T-helper 2 cell treated with Interferon-gamma antibody and Interleukin-4, amounts not matched to agents 5 μg/mL and 100 μg/mL, for 36 hours (primary cell): Measurements from ENCODE around the gene CRYBA1.
"Not testable (repeated sequence)": the region's sequence is repeated elsewhere in the genome, so short reads cannot be mapped to it uniquely, and the experiment has no call there.

Experiments
- DNase-seq: peaks from one replicate; pipeline ENCODE4 v3.0.0; 2021; ENCODE audit warnings: low spot score
- H3K27ac Mint-ChIP-seq: one replicate; pipeline ENCODE4 v1.8.0; 2021; ENCODE audit warnings: mild to moderate bottlenecking, mixed read lengths
- H3K27me3 Mint-ChIP-seq: one replicate; pipeline ENCODE4 v1.8.0; 2021; ENCODE audit warnings: low read depth, mixed read lengths
- H3K36me3 Mint-ChIP-seq: one replicate; pipeline ENCODE4 v1.8.0; 2021; ENCODE audit warnings: low read depth, mixed read lengths
- H3K4me1 Mint-ChIP-seq: one replicate; pipeline ENCODE4 v1.8.0; 2021; ENCODE audit warnings: low read depth, mixed read lengths
- H3K4me3 Mint-ChIP-seq: one replicate; pipeline ENCODE4 v1.8.0; 2022; ENCODE audit warnings: mild to moderate bottlenecking, moderate library complexity, mixed read lengths
- H3K9me3 Mint-ChIP-seq: one replicate; pipeline ENCODE4 v1.8.0; 2021; ENCODE audit warnings: mixed read lengths

Gene CRYBA1

DNA sequence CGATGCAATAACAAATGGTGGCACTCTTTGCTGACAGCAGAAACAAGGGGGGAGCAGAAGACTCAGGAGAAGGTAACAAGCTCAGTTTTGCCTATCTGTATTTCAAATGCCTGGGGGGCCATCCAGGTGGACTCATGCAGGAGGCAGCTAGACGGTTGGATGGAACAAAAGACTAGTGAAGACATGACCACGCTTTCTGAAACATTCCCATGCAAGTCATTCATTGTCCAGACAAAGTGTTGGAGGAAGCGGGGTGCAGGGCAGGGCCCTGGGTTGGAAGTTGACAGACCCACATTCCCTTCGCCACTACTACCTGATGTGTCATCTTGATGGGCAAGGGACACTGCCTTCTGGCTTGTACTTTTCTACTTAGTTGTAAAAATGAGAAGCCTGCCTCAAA lies 29.8 kb upstream of the CRYBA1 start:
- Mint-ChIP-seq H3K27me3 (no peaks in the 10 kb centered on the region), H3K4me1 (peaks cover 8% of the 10 kb centered on the region), H3K27ac (no peak overlapping the region), H3K36me3 (no peaks in the 10 kb centered on the region), H3K4me3 (no peak overlapping the region), H3K9me3 (no peaks in the 10 kb centered on the region)
- DNase-seq = no peak

DNA sequence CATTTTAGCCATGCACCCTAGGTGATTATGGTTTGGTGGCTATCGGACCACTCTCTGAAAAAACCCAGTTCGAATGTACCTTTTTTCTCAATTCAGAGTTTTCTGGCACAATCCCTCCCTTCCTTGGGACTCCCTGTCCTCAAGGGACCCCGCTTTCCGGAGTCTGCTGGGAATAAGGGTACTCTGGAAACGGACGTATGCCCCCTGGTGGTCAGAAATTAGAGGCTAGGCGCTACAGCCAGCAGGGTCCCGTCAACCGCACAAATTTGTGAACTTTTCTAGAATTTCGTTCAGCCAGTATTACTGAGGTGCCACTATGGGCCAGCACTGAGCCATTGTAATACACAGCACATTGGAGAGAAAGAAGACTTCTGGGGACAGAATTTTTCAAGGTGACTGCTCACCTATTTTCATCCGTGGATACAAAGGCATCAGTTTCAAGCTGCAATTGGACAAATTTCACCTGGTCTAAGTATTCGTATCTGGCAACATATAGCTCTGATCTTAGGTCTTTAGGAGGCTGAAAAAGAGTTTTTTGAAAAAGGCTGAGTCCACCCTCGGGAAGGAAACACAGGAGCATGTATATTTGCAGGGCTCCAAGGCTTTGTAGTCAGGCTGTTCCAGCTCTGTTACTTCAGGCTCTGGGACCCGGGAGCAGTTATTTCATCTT lies 27.1 kb upstream of the CRYBA1 start:
- no peak overlapping the region for H3K4me3 Mint-ChIP-seq
- peak; percentile 63 for DNase-seq
- no peaks in the 10 kb centered on the region for H3K27me3 Mint-ChIP-seq
- no peak overlapping the region for H3K27ac Mint-ChIP-seq
- H3K4me1 Mint-ChIP-seq = peaks cover 8% of the 10 kb centered on the region
- H3K9me3 Mint-ChIP-seq = no peaks in the 10 kb centered on the region
- no peaks in the 10 kb centered on the region for H3K36me3 Mint-ChIP-seq

DNA sequence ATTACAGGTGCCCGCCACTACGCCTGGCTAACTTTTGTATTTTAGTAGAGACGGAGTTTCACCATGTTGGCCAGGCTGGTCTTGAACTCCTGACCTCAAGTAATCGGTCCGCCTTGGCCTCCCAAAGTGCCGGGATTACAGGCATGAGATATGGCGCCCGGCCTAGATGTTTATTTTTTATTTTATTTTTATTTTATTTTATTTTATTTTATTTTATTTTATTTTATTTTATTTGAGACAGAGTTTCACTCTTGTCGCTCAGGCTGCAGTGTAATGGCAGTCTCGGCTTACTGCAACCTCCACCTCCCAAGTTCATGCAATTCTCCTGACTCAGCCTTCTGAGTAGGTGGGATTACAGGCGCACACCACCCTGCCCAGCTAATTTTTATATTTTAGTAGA lies 25.3 kb upstream of the CRYBA1 start:
- H3K9me3 Mint-ChIP-seq, H3K27me3 Mint-ChIP-seq, H3K36me3 Mint-ChIP-seq, H3K27ac Mint-ChIP-seq, DNase-seq, H3K4me3 Mint-ChIP-seq, H3K4me1 Mint-ChIP-seq: not testable (repeated sequence)

DNA sequence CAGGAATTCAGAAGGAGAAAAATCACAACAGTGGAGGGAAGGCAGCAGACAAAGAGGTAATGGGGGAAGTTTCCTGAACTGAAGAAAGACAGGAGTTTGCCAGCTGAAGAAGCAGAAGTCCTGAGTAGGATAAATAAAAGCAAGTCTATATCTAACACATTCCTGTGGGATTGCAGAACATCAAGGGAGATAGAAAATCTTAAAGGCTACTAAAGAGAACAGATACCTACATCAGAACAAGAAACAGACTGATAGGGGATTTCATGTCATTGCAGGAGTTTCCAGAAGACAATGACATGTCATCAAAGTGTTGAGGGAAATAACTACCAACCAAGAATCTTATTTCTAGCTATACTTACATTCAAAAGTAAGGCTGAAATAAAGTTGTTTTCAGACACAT lies 21.3 kb upstream of the CRYBA1 start:
- Mint-ChIP-seq H3K4me3 (no peak overlapping the region), H3K27me3 (peaks cover 5% of the 10 kb centered on the region), H3K9me3 (no peaks in the 10 kb centered on the region), H3K27ac (peak overlapping the region; percentile 4), H3K4me1 (no peaks in the 10 kb centered on the region), H3K36me3 (no peaks in the 10 kb centered on the region)
- no peak for DNase-seq

DNA sequence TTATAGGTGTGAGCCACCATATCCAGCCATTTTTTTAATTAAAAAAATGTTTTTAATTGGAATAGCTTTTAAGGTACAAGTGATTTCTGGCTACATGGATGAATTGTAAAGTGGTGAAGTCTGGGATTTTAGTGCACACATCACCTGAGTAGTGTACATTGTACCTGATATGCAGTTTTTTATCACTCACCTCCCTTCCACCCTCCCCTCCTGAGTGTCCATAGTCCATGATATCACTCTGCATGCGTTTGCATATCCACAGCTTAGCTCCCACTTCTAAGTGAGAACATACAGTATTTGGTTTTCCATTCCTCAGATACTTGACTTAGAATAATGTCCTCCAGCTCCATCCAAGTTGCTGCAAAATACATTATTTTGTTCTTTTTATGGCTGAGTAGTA lies 13.4 kb upstream of the CRYBA1 start:
- Mint-ChIP-seq H3K4me1 (no peaks in the 10 kb centered on the region), H3K9me3 (no peaks in the 10 kb centered on the region), H3K4me3 (no peak overlapping the region), H3K36me3 (no peaks in the 10 kb centered on the region), H3K27me3 (peaks cover 5% of the 10 kb centered on the region), H3K27ac (no peak overlapping the region)
- no peak for DNase-seq

DNA sequence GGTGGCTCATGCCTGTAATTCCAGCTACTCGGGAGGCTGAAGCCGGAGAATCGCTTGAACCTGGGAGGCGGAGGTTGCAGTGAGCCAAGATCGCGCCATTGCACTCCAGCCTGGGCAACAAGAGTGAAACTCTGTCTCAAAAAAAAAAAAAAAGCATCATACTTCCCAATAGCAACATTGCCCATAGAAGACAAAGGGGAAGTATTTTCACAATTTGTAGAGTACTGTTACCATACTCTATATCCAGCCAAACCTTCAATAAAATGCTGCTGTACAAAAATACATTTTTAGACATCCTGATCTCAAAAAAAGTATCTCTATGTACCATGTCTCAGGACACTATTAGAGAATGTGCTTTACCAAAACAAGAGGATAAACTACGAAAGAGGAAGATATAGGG lies 11.7 kb upstream of the CRYBA1 start:
- not testable (repeated sequence) for DNase-seq

DNA sequence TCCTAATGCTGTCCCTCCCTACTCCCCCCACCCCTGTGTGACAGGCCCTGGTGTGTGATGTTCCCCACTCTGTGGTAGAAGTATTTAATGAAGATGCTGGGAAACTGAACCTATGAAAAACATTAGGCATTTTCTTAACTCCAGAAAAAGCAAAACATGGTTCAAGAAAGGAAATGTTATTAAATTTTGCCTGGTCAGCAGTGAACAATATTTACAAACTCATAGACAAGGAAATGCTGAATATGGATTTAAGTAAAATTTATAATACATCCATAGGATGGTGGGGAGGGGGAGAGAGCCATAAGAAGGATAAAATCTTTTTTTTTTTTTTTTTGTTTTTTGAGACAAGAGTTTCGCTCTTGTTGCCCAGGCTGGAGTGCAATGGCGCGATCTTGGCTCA lies 10.8 kb upstream of the CRYBA1 start:
- Mint-ChIP-seq H3K9me3 (no peaks in the 10 kb centered on the region), H3K36me3 (no peaks in the 10 kb centered on the region), H3K27ac (no peak overlapping the region), H3K27me3 (peaks cover 3% of the 10 kb centered on the region), H3K4me1 (peaks cover 5% of the 10 kb centered on the region), H3K4me3 (no peak overlapping the region)
- no peak for DNase-seq

More for the DNA sequence above, 11.7 kb upstream of the CRYBA1 start:
- H3K27ac Mint-ChIP-seq, H3K4me3 Mint-ChIP-seq, H3K36me3 Mint-ChIP-seq, H3K4me1 Mint-ChIP-seq, H3K27me3 Mint-ChIP-seq, H3K9me3 Mint-ChIP-seq: not testable (repeated sequence)

DNA sequence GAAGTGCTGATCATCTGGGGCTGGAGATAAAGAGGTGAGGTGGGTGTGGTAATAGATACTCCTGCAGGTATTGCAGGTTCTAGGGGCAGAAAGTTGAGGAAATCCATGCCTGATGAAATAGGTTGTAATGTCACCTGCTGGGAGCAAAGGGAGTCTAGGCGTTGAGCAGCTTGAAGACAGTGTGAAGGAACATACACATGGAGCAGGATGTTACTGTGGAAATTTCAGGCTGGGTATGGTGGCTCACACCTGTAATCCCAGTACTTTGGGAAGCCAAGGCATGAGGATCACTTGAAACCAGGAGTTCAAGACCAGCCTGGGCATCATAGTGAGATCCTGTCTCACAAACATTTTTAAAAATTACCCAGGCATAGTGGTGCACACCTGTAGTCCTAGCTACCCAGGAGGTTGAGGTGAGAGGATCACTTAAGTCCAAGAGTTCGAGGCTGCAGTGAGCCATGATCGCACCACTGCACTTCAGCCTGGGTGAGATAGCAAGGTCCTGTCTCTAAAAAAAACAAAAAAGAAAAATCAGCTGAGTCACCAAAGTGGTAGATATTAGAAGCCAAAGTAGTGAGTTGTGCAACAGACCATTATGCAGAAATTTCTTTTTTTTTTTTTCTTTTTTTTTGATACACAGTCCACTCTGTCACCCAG lies 9.1 kb upstream of the CRYBA1 start:
- Mint-ChIP-seq H3K4me3 (no peak overlapping the region), H3K27ac (no peak overlapping the region), H3K36me3 (no peaks in the 10 kb centered on the region), H3K4me1 (peaks cover 7% of the 10 kb centered on the region), H3K9me3 (no peaks in the 10 kb centered on the region), H3K27me3 (peaks cover 3% of the 10 kb centered on the region)
- no peak for DNase-seq

DNA sequence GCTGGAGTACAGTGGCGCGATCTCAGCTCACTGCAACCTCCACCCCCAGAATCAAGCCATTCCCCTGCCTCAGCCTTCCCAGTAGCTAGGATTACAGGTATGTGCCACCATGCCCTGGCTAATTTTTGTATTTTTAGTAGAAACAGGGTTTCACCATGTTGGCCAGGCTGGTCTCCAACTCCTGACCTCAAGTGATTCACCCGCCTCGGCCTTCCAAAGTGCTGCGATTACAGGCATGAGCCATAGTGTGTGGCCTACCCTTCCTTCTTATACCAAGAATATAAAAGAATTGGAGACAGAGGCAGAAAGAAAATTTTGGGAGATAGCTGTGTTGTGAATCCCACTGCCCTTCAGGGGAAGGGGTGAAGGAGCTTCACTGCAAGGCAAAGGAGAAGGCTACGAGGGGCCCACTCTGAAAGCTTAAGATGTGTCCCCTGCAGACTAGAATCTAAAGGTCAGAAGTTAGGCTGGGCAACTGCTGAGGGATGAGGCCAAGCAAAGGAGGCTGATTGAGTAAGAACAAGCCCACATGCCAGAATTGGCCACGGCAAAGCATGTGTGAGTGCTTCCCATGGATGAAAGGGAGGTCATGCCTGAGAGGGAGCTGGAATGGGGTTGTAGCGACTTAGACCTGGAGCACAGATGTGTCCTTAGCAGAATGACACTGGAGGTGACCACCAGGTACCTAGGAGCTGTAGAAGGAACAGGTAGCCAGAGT lies 8.4 kb upstream of the CRYBA1 start:
- H3K27ac Mint-ChIP-seq = no peak overlapping the region
- H3K4me3 Mint-ChIP-seq = no peak overlapping the region
- peaks cover 7% of the 10 kb centered on the region for H3K4me1 Mint-ChIP-seq
- DNase-seq = no peak
- peaks cover 3% of the 10 kb centered on the region for H3K27me3 Mint-ChIP-seq
- H3K9me3 Mint-ChIP-seq = no peaks in the 10 kb centered on the region
- no peaks in the 10 kb centered on the region for H3K36me3 Mint-ChIP-seq

DNA sequence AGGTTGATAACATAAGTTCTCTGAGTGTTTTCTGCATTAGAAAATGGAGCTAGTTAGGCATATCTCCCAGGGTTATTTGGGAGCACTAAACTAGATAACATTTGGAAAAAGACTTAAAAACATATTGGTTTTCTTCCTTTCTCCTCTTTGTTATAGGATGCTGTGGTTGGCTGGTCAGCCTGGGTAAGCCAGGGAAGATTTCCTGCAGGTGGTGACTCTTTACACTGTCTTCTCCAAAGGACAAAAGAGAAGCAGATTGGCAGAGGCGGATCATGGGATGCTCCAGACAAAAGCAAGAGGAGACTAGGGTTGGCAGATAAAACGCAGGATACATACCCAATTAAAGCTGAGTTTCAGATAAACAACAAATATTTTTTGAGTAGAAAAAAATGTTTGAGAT lies 6.2 kb upstream of the CRYBA1 start:
- no peak overlapping the region for H3K27ac Mint-ChIP-seq
- H3K4me1 Mint-ChIP-seq = peaks cover 7% of the 10 kb centered on the region
- no peaks in the 10 kb centered on the region for H3K27me3 Mint-ChIP-seq
- no peak for DNase-seq
- H3K4me3 Mint-ChIP-seq = no peak overlapping the region
- H3K9me3 Mint-ChIP-seq = no peaks in the 10 kb centered on the region
- no peaks in the 10 kb centered on the region for H3K36me3 Mint-ChIP-seq

DNA sequence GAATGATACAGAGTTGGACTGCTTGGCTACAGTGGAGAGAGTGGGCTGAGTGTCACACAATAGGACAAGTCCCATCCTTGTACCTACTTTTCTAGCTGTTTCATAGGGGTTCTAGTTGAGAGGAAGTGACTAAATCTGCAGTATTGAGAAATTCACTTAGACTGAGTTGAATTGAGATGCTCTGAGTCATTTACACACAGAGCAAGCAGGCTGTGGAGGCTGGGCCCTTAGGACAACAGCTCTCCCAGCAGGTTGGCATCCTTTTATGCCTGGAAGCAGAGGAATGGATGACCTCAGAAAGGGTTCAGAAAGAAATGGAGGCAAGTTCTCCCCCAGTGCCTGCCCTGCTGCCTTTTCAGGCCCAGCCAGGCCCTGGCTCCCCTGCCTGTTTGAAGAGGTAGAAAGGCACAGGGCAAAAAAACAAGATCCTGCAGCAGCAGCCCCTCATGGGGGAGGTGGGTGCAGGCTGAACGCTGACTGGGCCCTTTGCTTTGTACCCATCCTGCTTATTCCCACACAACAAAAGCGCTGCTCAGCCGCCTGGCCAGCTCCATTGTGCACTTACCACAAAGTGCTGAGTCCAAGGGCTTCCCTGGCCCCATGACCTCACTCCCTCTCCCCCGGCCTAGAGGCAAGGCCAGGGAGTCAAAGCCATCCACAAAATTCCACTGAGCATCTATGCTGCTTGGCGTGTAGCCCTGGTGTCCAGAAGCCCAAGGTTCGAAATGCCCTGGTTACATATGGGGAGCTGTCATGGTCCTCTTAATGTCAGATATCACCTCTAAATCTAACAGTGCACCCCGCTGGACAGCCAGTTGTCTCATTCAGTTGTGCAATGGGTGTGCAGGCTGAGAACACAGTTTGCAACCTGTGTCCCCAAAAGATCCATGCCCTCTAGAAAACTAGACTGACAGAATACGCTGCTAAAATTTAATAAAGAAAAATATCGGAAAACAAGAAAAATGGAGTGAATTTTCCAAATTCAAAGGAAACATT lies 5.4 kb upstream of the CRYBA1 start:
- no peak overlapping the region for H3K27ac Mint-ChIP-seq
- H3K4me1 Mint-ChIP-seq = peaks cover 7% of the 10 kb centered on the region
- no peak overlapping the region for H3K4me3 Mint-ChIP-seq
- H3K36me3 Mint-ChIP-seq = no peaks in the 10 kb centered on the region
- no peaks in the 10 kb centered on the region for H3K27me3 Mint-ChIP-seq
- DNase-seq = no peak
- H3K9me3 Mint-ChIP-seq = no peaks in the 10 kb centered on the region

DNA sequence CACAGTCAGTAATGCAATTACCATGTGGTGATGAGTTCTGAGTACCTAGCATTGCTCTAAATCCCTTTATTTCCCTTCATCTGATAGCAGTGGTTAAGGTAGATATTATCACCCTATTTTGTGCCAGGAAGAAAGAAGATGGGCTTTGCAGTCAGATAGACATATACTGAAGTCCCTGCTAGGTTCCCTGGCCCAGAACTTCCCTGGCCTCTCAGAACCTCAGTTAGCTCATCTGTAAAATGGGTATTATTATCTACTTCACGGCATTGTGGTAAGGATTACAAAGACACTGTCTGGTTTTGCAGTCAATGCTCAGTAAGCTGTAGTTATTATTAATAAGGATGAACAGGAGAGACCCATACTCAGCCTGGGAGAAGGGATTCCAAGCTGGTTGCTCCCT lies 4.6 kb upstream of the CRYBA1 start:
- no peaks in the 10 kb centered on the region for H3K27me3 Mint-ChIP-seq
- H3K27ac Mint-ChIP-seq = no peak overlapping the region
- no peaks in the 10 kb centered on the region for H3K36me3 Mint-ChIP-seq
- no peaks in the 10 kb centered on the region for H3K9me3 Mint-ChIP-seq
- DNase-seq = no peak
- peaks cover 7% of the 10 kb centered on the region for H3K4me1 Mint-ChIP-seq
- H3K4me3 Mint-ChIP-seq = no peak overlapping the region

DNA sequence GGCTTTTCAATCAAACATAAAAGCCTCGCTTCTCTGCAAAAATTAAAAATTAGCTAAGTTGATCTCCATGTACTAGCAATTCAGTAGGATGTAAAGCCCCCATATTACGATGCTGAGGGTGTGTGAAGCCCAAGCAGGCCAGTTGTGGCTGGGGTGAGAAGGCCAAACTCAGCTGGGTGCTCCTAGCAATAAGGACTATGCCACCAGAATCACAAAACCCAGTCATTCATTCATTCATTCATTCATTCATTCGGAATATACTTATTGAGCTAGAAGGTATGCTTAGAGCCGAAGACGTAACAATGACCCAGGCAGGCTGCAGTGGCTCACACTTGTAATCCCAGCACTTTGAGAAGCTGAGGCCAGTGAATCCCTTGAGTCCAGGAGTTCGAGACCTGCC lies 3.9 kb upstream of the CRYBA1 start:
- Mint-ChIP-seq H3K27me3 (no peaks in the 10 kb centered on the region), H3K36me3 (no peaks in the 10 kb centered on the region), H3K9me3 (no peaks in the 10 kb centered on the region), H3K4me1 (peaks cover 7% of the 10 kb centered on the region), H3K4me3 (no peak overlapping the region), H3K27ac (no peak overlapping the region)
- no peak for DNase-seq

DNA sequence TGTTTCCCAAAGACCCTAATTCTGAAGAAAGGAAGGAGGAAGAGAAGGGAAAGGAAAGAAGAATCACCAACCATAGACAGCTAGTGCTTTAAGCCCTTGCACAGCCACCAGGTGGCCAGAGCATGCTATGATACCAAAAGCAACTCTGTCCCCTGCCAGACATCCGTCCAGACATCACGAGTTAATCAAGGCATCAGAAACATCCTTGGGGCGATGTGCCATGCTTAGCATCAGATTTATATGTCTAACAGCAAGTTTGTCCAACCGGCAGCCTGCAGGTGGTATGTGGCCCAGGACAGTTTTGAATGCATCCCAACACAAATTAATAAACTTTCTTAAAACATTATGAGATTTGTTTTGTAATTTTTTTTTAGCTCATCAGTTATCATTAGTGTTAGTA lies 2.9 kb upstream of the CRYBA1 start:
- Mint-ChIP-seq H3K4me3 (no peak overlapping the region), H3K9me3 (no peaks in the 10 kb centered on the region), H3K27me3 (no peaks in the 10 kb centered on the region), H3K4me1 (peaks cover 7% of the 10 kb centered on the region), H3K27ac (no peak overlapping the region), H3K36me3 (no peaks in the 10 kb centered on the region)
- no peak for DNase-seq
